Breast epithelium (tissue), 4 donors: ENCODE results near the gene CASKIN1. TPM values are rescaled to one million over a fixed set of nuclear protein-coding genes. Genes with fewer than 3 reads are reported as not detected.

Experiments used
- DNase-seq, 2 donors: peaks; one replicate each; pipeline ENCODE4 v3.0.0-alpha.2; 2019; ENCODE audit warnings: low spot score in 2 of 2
- H3K27ac ChIP-seq, 2 donors: fragments of 200-600 bp; sonication (generic) in 1 of 2; one replicate each; pipeline ENCODE4 v1.5.1; 2016 to 2019; ENCODE audit warnings: mild to moderate bottlenecking in 1 of 2
- H3K27me3 ChIP-seq, 2 donors: fragments of 200-600 bp; sonication (generic) in 1 of 2; one replicate each; pipeline versions ENCODE4 v1.5.1 to v1.6.0; 2017 to 2019; ENCODE audit warnings: control low read depth in 1 of 2, mild to moderate bottlenecking in 1 of 2
- H3K36me3 ChIP-seq: fragments of 200-600 bp; one replicate; pipeline ENCODE4 v1.5.1; 2019
- H3K4me1 ChIP-seq, 2 donors: fragments of 200-600 bp; sonication (generic); one replicate each; pipeline ENCODE4 v1.5.1; 2016 to 2019; ENCODE audit warnings: control low read depth in 1 of 2
- H3K4me3 ChIP-seq, 3 donors: fragments of 200-600 bp; sonication (generic); 1 replicate in 2 of 3; 2 replicates in 1 of 3; pipeline ENCODE4 v1.5.1; 2016 to 2019; ENCODE audit warnings: mild to moderate bottlenecking in 3 of 3, moderate library complexity in 2 of 3
- H3K9me3 ChIP-seq, 2 donors: fragments of 200-600 bp; sonication (generic) in 1 of 2; one replicate each; pipeline ENCODE4 v1.5.1; 2016 to 2019; ENCODE audit warnings: control low read depth in 1 of 2
- POLR2A ChIP-seq: fragments of 450-650 bp; IDR thresholded peaks from one replicate; pipeline ENCODE4 v1.6.1; 2016; ENCODE audit warnings: antibody characterized with exemption, mild to moderate bottlenecking, moderate library complexity
- POLR2AphosphoS5 ChIP-seq, 3 donors: sonication (generic); formaldehyde crosslinking; IDR thresholded peaks; one replicate each; pipeline ENCODE4 v1.6.1; 2017; ENCODE audit warnings: antibody characterized with exemption in 3 of 3
- intact Hi-C: fragments of 100-400 bp; cut with DNase I; formaldehyde crosslinking; loops from one replicate; pipeline ENCODE4 v1.15.1; 2023; ENCODE audit warnings: low total_unique reads
- total RNA-seq, 3 donors: library from RNA; depleted of rRNA; stranded (reverse); fragments of >200 nt; gene quantifications; one replicate each; pipeline ENCODE4 v1.1.0, GENCODE V29; 2016
- TF ChIP-seq, protein P1 (sequence below), 3 donors: fragments of 450-650 bp; IDR thresholded peaks; one replicate each; pipeline ENCODE4 v1.5.1; 2016 to 2017; ENCODE audit warnings: antibody characterized with exemption in 3 of 3, mild to moderate bottlenecking in 3 of 3, moderate library complexity in 3 of 3

Gene CASKIN1
- total RNA-seq, 3 donors from 2014 or later, result 0.33 to 0.44 TPM; not detected in 1

DNA sequence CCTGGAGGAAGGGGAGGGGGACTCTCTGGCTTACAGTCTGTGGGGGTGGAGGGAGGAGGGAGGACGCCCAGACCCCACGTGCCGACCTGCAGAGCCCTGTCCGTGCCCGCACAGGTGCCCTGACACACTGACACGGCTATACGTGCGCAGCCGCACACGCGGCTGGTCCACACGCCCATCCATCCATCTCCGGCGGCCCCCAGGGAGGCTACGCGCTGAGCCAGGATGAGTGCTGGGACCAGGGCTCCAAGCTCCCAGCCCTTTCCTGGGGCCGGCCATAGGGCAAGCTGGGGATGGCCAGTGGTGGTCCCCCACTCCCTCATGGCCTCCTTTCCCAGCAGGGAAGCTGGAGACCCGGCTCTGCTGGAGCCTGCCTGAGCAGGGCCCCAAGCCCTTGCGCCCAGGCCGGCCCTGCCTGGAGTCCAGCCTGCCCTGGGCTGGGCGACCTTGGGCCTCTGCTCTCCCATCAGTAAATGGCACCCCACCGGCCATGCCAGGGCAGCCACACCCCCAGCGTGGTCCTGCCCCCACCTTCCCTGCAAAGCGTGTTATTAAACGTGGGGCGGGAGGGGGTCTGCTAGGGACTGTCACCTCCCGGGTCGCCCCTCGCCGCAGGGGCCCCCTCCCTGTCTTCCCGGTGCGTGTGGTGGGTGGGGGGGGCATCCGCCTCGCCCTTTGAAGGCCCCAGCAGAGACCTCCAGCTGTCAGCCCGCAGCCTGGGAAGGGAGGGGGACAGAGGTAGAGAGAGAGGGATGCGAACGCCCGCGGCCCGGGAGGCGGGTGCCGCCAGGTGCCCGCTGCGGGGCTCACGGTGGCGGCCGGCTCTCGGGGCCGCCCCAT, 863 bp downstream of the CASKIN1 start:
- H3K27me3 ChIP-seq, result no peaks in the 10 kb centered on the region
- no peaks in the 10 kb centered on the region for H3K9me3 ChIP-seq
- H3K4me3 ChIP-seq, result peak overlapping the region; percentile 18 to 85 (median 60)
- H3K27ac ChIP-seq, result no peak overlapping the region
- no peak for DNase-seq
- intact Hi-C loops, result no loop called here
- no peaks in the 10 kb centered on the region for H3K36me3 ChIP-seq
- no peak for TF ChIP-seq POLR2A
- no peak for TF ChIP-seq POLR2AphosphoS5 (IDR thresholded peaks at IDR 0.05)
- TF ChIP-seq, protein P1, sequence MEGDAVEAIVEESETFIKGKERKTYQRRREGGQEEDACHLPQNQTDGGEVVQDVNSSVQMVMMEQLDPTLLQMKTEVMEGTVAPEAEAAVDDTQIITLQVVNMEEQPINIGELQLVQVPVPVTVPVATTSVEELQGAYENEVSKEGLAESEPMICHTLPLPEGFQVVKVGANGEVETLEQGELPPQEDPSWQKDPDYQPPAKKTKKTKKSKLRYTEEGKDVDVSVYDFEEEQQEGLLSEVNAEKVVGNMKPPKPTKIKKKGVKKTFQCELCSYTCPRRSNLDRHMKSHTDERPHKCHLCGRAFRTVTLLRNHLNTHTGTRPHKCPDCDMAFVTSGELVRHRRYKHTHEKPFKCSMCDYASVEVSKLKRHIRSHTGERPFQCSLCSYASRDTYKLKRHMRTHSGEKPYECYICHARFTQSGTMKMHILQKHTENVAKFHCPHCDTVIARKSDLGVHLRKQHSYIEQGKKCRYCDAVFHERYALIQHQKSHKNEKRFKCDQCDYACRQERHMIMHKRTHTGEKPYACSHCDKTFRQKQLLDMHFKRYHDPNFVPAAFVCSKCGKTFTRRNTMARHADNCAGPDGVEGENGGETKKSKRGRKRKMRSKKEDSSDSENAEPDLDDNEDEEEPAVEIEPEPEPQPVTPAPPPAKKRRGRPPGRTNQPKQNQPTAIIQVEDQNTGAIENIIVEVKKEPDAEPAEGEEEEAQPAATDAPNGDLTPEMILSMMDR (IDR thresholded peaks at IDR 0.05), result no peak
- peaks cover 5 to 14% of the 10 kb centered on the region in 2 donors for H3K4me1 ChIP-seq

DNA sequence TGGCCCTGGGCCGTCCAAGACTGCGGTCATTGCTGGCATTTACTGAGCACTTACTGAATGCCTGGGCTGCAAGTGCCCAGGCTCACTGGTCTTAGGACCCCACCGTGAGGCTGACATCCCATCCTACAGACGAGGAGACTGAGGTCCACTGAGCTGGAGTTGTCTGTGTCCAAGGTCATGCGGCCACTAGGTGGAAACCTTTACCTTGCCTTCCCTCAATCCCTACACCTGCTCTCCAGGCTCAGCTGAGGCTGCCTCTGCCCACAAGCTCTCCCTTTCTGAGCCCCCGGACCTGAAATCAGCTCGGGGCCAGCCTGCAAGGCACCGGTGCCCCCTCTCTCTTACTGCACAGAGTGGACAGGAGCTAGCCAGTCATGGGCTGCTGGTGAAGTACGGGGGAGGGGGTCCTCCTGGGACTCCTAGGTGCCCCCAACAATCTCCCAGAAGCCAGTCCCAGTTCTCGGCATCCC, 1.5 kb downstream of the CASKIN1 start:
- intact Hi-C loops, result no loop called here
- no peak overlapping the region for H3K27ac ChIP-seq

DNA sequence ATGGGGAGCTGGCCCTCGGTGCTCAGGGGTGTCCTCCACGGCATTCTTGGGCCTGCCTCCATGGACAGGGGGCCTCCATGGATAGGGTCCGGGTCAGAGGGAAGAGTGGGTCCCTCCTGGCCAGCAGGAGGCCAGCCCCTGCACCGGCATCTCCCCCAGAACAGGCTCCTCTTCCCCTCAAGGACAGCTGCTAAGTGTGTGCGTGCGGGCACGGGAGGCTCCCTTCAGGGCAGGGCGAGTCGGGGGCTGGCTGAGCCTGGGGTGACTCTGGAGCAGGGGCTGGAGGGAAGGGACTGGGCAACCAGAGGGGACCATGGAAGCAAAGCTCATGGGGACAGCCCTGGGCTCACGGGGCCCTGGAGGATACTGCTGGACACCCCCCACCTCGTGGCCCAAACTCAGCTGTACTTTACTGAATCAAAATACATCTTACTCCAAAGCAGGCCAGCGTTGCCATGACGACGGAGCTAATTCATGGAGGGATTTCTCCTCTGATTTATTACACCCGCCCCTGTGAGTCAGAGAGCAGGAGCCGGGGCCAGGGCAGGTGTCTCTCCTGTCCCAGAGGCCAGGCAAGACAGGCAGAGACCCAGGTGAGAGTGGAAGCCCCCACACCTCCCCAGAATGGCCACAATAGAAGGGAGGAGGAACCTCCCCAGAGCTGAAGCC, 2.1 kb downstream of the CASKIN1 start:
- no peak for DNase-seq
- H3K4me1 ChIP-seq, result peaks cover 5 to 14% of the 10 kb centered on the region in 2 donors
- no peaks in the 10 kb centered on the region for H3K36me3 ChIP-seq
- intact Hi-C loops, result no loop called here
- H3K4me3 ChIP-seq, result no peak overlapping the region
- H3K27me3 ChIP-seq, result no peaks in the 10 kb centered on the region
- no peaks in the 10 kb centered on the region for H3K9me3 ChIP-seq
- TF ChIP-seq POLR2AphosphoS5 (IDR thresholded peaks at IDR 0.05) (no peak), POLR2A (no peak)
- TF ChIP-seq, protein P1 (IDR thresholded peaks at IDR 0.05), result no peak
- no peak overlapping the region for H3K27ac ChIP-seq

More for the DNA sequence above, 1.5 kb downstream of the CASKIN1 start:
- Histone ChIP-seq H3K36me3 (no peaks in the 10 kb centered on the region), H3K27me3 (no peaks in the 10 kb centered on the region), H3K4me3 (peak overlapping the region in 2 of 3 donors; percentile 60 to 85), H3K4me1 (peaks cover 5 to 14% of the 10 kb centered on the region in 2 donors), H3K9me3 (no peaks in the 10 kb centered on the region)
- TF ChIP-seq POLR2AphosphoS5 (IDR thresholded peaks at IDR 0.05), result no peak
- TF ChIP-seq, protein P1 (IDR thresholded peaks at IDR 0.05), result peak; percentile 6 to 70 (median 41)
- no peak for TF ChIP-seq POLR2A
- DNase-seq, result peak in 1 of 2 donors; percentile 56

DNA sequence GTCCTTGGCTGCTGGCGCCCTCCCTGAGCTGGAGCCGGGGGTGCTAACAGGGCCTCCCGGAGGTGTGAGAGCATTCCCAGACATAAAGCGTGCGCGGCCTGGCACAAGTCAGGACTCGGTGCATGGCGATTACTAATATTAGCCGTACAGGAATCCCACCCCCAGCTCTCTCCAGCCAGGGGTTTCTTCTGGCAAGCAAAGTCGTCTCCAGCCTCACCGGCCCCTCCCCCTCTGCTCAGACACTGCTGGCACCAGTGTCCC, 5.0 kb downstream of the CASKIN1 start:
- H3K4me3 ChIP-seq, result no peak overlapping the region
- TF ChIP-seq POLR2A (no peak), POLR2AphosphoS5 (IDR thresholded peaks at IDR 0.05) (no peak)
- TF ChIP-seq, protein P1 (IDR thresholded peaks at IDR 0.05), result no peak
- H3K36me3 ChIP-seq, result no peaks in the 10 kb centered on the region
- intact Hi-C loops, result no loop called here
- no peaks in the 10 kb centered on the region for H3K27me3 ChIP-seq
- no peak for DNase-seq
- H3K9me3 ChIP-seq, result no peaks in the 10 kb centered on the region
- no peak overlapping the region for H3K27ac ChIP-seq
- H3K4me1 ChIP-seq, result peaks cover 5 to 14% of the 10 kb centered on the region in 2 donors
